SK-N-MC (cell line): ENCODE measurements around the gene PDX1.

ENCODE experiments used
- EZH2 ChIP-seq: fragments of 200-600 bp; sonication (generic); IDR thresholded peaks from one replicate; pipeline ENCODE4 v1.6.1; 2017; ENCODE audit warnings: antibody characterized with exemption
- FOXP2 ChIP-seq: optimal IDR thresholded peaks from 2 replicates; pipeline ENCODE3; 2011; ENCODE audit warnings: mild to moderate bottlenecking, moderate library complexity; ENCODE audit not compliant: insufficient read depth; ENCODE audit errors: extremely low read length, control extremely low read depth
- POLR2AphosphoS5 ChIP-seq: IDR thresholded peaks from 2 replicates; pipeline ENCODE4 v1.6.1; 2012; ENCODE audit warnings: mild to moderate bottlenecking, low read depth, low read length, borderline replicate concordance

DNA sequence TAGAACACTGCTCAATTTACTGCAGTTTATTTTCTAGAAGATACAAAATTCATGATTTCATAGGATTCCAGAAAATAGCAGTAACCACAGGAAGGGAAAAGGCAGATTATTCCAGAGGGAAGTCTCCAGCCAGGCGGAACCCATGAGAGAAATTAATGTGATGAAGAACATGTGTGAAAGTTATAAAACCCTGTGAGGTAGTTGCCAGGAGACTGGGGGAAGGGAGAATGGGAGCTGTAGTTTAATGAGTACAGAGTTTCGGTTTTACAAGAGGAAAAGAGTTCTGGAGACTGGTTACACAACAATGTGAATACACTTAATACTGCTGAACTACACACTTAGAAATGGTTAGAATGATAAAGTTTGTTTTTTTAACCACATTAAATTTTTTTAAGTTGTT is 14.2 kb upstream of the PDX1 start:
- TF ChIP-seq EZH2, result no peak
- TF ChIP-seq POLR2AphosphoS5, result no peak
- TF ChIP-seq FOXP2, result no peak
